Suprapubic skin (tissue), 4 donors: ENCODE measurements around the gene IL36B. TPM values are rescaled to one million over a fixed set of nuclear protein-coding genes. Genes with fewer than 3 reads are reported as not detected.
A peak's percentile ranks its signal among the peaks of the same experiment; 100 is the strongest.

Experiments used
- DNase-seq, 2 donors: peaks; one replicate each; pipeline ENCODE4 v3.0.0-alpha.2; 2019; ENCODE audit warnings: low spot score in 2 of 2
- H3K27ac ChIP-seq: fragments of 200-600 bp; sonication (generic); one replicate; pipeline ENCODE4 v1.5.1; 2019
- H3K27me3 ChIP-seq: fragments of 200-600 bp; sonication (generic); one replicate; pipeline ENCODE4 v1.5.1; 2019
- H3K36me3 ChIP-seq: fragments of 200-600 bp; sonication (generic); one replicate; pipeline ENCODE4 v1.5.1; 2019
- H3K4me1 ChIP-seq: fragments of 200-600 bp; sonication (generic); one replicate; pipeline ENCODE4 v1.5.1; 2019
- H3K4me3 ChIP-seq: fragments of 200-600 bp; sonication (generic); one replicate; pipeline ENCODE4 v1.5.1; 2019; ENCODE audit warnings: mild to moderate bottlenecking
- H3K9me3 ChIP-seq: fragments of 200-600 bp; sonication (generic); one replicate; pipeline ENCODE4 v1.5.1; 2019
- CTCF ChIP-seq, 2 donors: fragments of 200-600 bp in 1 of 2; fragments of 450-650 bp in 1 of 2; sonication (generic) in 1 of 2; IDR thresholded peaks; one replicate each; pipeline ENCODE4 v1.5.1; 2016 to 2019; ENCODE audit warnings: antibody characterized with exemption in 2 of 2, mild to moderate bottlenecking in 1 of 2, moderate library complexity in 1 of 2
- EP300 ChIP-seq: sonication (generic); formaldehyde crosslinking; IDR thresholded peaks from one replicate; pipeline ENCODE4 v1.6.1; 2017; ENCODE audit warnings: antibody characterized with exemption
- POLR2A ChIP-seq, 2 donors: fragments of 450-650 bp; IDR thresholded peaks; one replicate each; pipeline ENCODE4 v1.6.1; 2017; ENCODE audit warnings: antibody characterized with exemption in 2 of 2, mild to moderate bottlenecking in 2 of 2, moderate library complexity in 2 of 2
- POLR2AphosphoS5 ChIP-seq, 3 donors: sonication (generic); formaldehyde crosslinking; IDR thresholded peaks; one replicate each; pipeline ENCODE4 v1.6.1; 2017; ENCODE audit warnings: antibody characterized with exemption in 3 of 3
- WGBS: methylation state at CpG from one replicate; pipeline ENCODE4 v1.1.5; 2018; 5-methylcytosine and 5-hydroxymethylcytosine counted together
- total RNA-seq, 4 donors: library from RNA; depleted of rRNA; stranded (reverse); fragments of >200 nt; gene quantifications; one replicate each; pipeline ENCODE4 v1.1.0, GENCODE V29; 2016

IL36B gene
- total RNA-seq, 4 donors from 2014 or later: 1.5 to 7.9 (median 4.0) TPM

GRCh38 chr2:113077921-113078320 is 25.3 kb upstream of the IL36B start:
- no peak for DNase-seq
- TF ChIP-seq POLR2A (IDR thresholded peaks at IDR 0.05) (no peak), POLR2AphosphoS5 (IDR thresholded peaks at IDR 0.05) (no peak), EP300 (no peak), CTCF (IDR thresholded peaks at IDR 0.05) (no peak)
- 23% methylated on average over 1 of the region's 1 CpG for WGBS
- H3K9me3 ChIP-seq: no peaks in the 10 kb centered on the region
- H3K4me1 ChIP-seq: peaks cover 17% of the 10 kb centered on the region
- H3K4me3 ChIP-seq: no peak overlapping the region
- peak overlapping the region; percentile 20 for H3K27ac ChIP-seq
- no peaks in the 10 kb centered on the region for H3K36me3 ChIP-seq
- H3K27me3 ChIP-seq: no peaks in the 10 kb centered on the region

GRCh38 chr2:113076954-113077669 is 24.4 kb upstream of the IL36B start:
- H3K27ac ChIP-seq: peak overlapping the region; percentile 20
- TF ChIP-seq CTCF (IDR thresholded peaks at IDR 0.05) (no peak), POLR2A (IDR thresholded peaks at IDR 0.05) (no peak), POLR2AphosphoS5 (IDR thresholded peaks at IDR 0.05) (no peak), EP300 (no peak)
- no peak overlapping the region for H3K4me3 ChIP-seq
- DNase-seq: no peak
- peaks cover 22% of the 10 kb centered on the region for H3K4me1 ChIP-seq
- no peaks in the 10 kb centered on the region for H3K9me3 ChIP-seq
- 59% methylated on average over 3 of the region's 3 CpGs for WGBS
- no peaks in the 10 kb centered on the region for H3K27me3 ChIP-seq
- H3K36me3 ChIP-seq: no peaks in the 10 kb centered on the region

- Histone ChIP-seq H3K36me3 (no peaks in the 10 kb centered on the region), H3K4me1 (peaks cover 22% of the 10 kb centered on the region), H3K27ac (no peak overlapping the region), H3K4me3 (no peak overlapping the region), H3K9me3 (no peaks in the 10 kb centered on the region), H3K27me3 (no peaks in the 10 kb centered on the region)
- TF ChIP-seq POLR2A (IDR thresholded peaks at IDR 0.05) (no peak), POLR2AphosphoS5 (IDR thresholded peaks at IDR 0.05) (no peak), CTCF (IDR thresholded peaks at IDR 0.05) (no peak), EP300 (no peak)
- 93% methylated on average over 3 of the region's 3 CpGs for WGBS
- DNase-seq: no peak
Observed at GRCh38 chr2:113075600-113075999, 22.9 kb upstream of the IL36B start.

GRCh38 chr2:113075030-113075429 is 22.4 kb upstream of the IL36B start:
- H3K4me3 ChIP-seq: no peak overlapping the region
- H3K4me1 ChIP-seq: peaks cover 22% of the 10 kb centered on the region
- H3K27me3 ChIP-seq: no peaks in the 10 kb centered on the region
- H3K36me3 ChIP-seq: no peaks in the 10 kb centered on the region
- TF ChIP-seq POLR2AphosphoS5 (IDR thresholded peaks at IDR 0.05) (no peak), EP300 (no peak)
- H3K9me3 ChIP-seq: no peaks in the 10 kb centered on the region
- no peak for DNase-seq
- no peak overlapping the region for H3K27ac ChIP-seq
- 62% methylated on average over 3 of the region's 5 CpGs for WGBS

GRCh38 chr2:113073325-113073834 is 20.7 kb upstream of the IL36B start:
- TF ChIP-seq POLR2AphosphoS5 (IDR thresholded peaks at IDR 0.05) (no peak), POLR2A (IDR thresholded peaks at IDR 0.05) (no peak), EP300 (no peak), CTCF (IDR thresholded peaks at IDR 0.05) (no peak)
- DNase-seq: no peak
- Histone ChIP-seq H3K27ac (no peak overlapping the region), H3K4me3 (no peak overlapping the region), H3K27me3 (no peaks in the 10 kb centered on the region), H3K4me1 (peaks cover 10% of the 10 kb centered on the region), H3K36me3 (no peaks in the 10 kb centered on the region), H3K9me3 (no peaks in the 10 kb centered on the region)
- WGBS: 53% methylated on average over 3 of the region's 3 CpGs
